Neural progenitor cell (in vitro differentiated cells): ENCODE results near the gene PTPRU. TPM values are rescaled to one million over a fixed set of nuclear protein-coding genes. Genes with fewer than 3 reads are reported as not detected.
"Not testable (repeated sequence)": the region's sequence is repeated elsewhere in the genome, so short reads cannot be mapped to it uniquely, and the experiment has no call there.

Experiments used
- DNase-seq: peaks from one replicate; pipeline ENCODE4 v3.0.0-alpha.2; 2016; ENCODE audit warnings: low spot score
- H2AFZ ChIP-seq: fragments of 200-600 bp; sonication (generic); replicated peaks from 2 replicates; pipeline ENCODE4 v1.6.1; 2016; ENCODE audit warnings: antibody characterized with exemption
- H3F3A ChIP-seq: fragments of 200-600 bp; sonication (generic); 2 replicates; pipeline ENCODE4 v1.6.1; 2016; ENCODE audit warnings: antibody characterized with exemption, low read depth
- H3K27ac ChIP-seq: fragments of 200-600 bp; sonication (generic); 2 replicates; pipeline ENCODE4 v1.5.1; 2016; ENCODE audit warnings: mild to moderate bottlenecking
- H3K27me3 ChIP-seq: fragments of 200-600 bp; sonication (generic); 2 replicates; pipeline ENCODE4 v1.6.1; 2016; ENCODE audit warnings: mild to moderate bottlenecking, moderate library complexity
- H3K36me3 ChIP-seq: fragments of 200-600 bp; sonication (generic); 2 replicates; pipeline ENCODE4 v1.5.1; 2016
- H3K4me1 ChIP-seq: fragments of 200-600 bp; sonication (generic); 2 replicates; pipeline ENCODE4 v1.6.1; 2016; ENCODE audit warnings: mixed run types
- H3K4me2 ChIP-seq: fragments of 200-600 bp; sonication (generic); 2 replicates; pipeline ENCODE4 v1.6.1; 2016
- H3K4me3 ChIP-seq: fragments of 200-600 bp; sonication (generic); 2 replicates; pipeline ENCODE4 v1.5.1; 2016
- H3K79me2 ChIP-seq: fragments of 200-600 bp; sonication (generic); 2 replicates; pipeline ENCODE4 v1.6.1; 2016; ENCODE audit warnings: low read depth
- H3K9ac ChIP-seq: fragments of 200-600 bp; sonication (generic); 2 replicates; pipeline ENCODE4 v1.6.1; 2016
- H3K9me3 ChIP-seq: fragments of 200-600 bp; sonication (generic); 2 replicates; pipeline ENCODE4 v1.5.1; 2016; ENCODE audit warnings: low read depth
- H4K20me1 ChIP-seq: fragments of 200-600 bp; sonication (generic); 2 replicates; pipeline ENCODE4 v1.6.1; 2016; ENCODE audit warnings: low read depth
- H3K27ac Mint-ChIP-seq: 3 replicates; pipeline ENCODE4 v1.8.0; 2021; ENCODE audit warnings: mixed read lengths
- H3K27me3 Mint-ChIP-seq: 2 replicates; pipeline ENCODE4 v1.8.0; 2022; ENCODE audit warnings: low read depth, mild to moderate bottlenecking, inconsistent platforms, moderate library complexity, mixed read lengths; ENCODE audit not compliant: insufficient read depth
- H3K36me3 Mint-ChIP-seq: 3 replicates; pipeline ENCODE4 v1.8.0; 2021; ENCODE audit warnings: mixed read lengths
- H3K4me1 Mint-ChIP-seq: 3 replicates; pipeline ENCODE4 v1.8.0; 2021; ENCODE audit warnings: mixed read lengths
- H3K4me3 Mint-ChIP-seq: 3 replicates; pipeline ENCODE4 v1.8.0; 2021; ENCODE audit warnings: mild to moderate bottlenecking, moderate library complexity, mixed read lengths
- H3K9me3 Mint-ChIP-seq: 3 replicates; pipeline ENCODE4 v1.8.0; 2020; ENCODE audit warnings: mixed read lengths
- CTCF ChIP-seq: fragments of 200-600 bp; sonication (generic); IDR thresholded peaks from 2 replicates; pipeline ENCODE4 v1.5.1; 2017; ENCODE audit warnings: antibody characterized with exemption, mild to moderate bottlenecking
- EZH2 ChIP-seq: fragments of 200-600 bp; sonication (generic); IDR thresholded peaks from 2 replicates; pipeline ENCODE4 v1.6.1; 2017; ENCODE audit warnings: antibody characterized with exemption, mild to moderate bottlenecking, moderate library complexity
- EZH2phosphoT487 ChIP-seq: fragments of 200-600 bp; sonication (generic); IDR thresholded peaks from 2 replicates; pipeline ENCODE4 v1.6.1; 2017; ENCODE audit warnings: antibody characterized with exemption
- total RNA-seq: library from RNA; depleted of rRNA; stranded (reverse); fragments of >200 nt; gene quantifications from 2 replicates; pipeline ENCODE4 v1.2.3, GENCODE V29; 2015; ENCODE audit warnings: low replicate concordance

Gene PTPRU
- total RNA-seq, 1 donor from 2014 or later: 29.5 TPM

- Histone ChIP-seq H3F3A (peaks cover 25% of the 10 kb centered on the region), H3K9ac (no peak overlapping the region), H3K27me3 (peaks cover 68% of the 10 kb centered on the region), H3K9me3 (no peaks in the 10 kb centered on the region), H3K79me2 (peaks cover 17% of the 10 kb centered on the region), H3K27ac (no peak overlapping the region), H3K4me2 (no peak overlapping the region), H4K20me1 (peaks cover 3% of the 10 kb centered on the region), H3K4me1 (peaks cover 16% of the 10 kb centered on the region), H2AFZ (no peak overlapping the region), H3K4me3 (no peak overlapping the region), H3K36me3 (no peaks in the 10 kb centered on the region)
- Mint-ChIP-seq H3K4me3 (no peak overlapping the region), H3K27me3 (peaks cover 36% of the 10 kb centered on the region), H3K27ac (no peak overlapping the region), H3K9me3 (peaks cover 5% of the 10 kb centered on the region), H3K36me3 (no peaks in the 10 kb centered on the region), H3K4me1 (peaks cover 28% of the 10 kb centered on the region)
- DNase-seq: no peak
- TF ChIP-seq CTCF (no peak), EZH2 (no peak), EZH2phosphoT487 (no peak)
Observed at GRCh38 chr1:29233693-29234092, 2.6 kb upstream of the PTPRU start.

DNA sequence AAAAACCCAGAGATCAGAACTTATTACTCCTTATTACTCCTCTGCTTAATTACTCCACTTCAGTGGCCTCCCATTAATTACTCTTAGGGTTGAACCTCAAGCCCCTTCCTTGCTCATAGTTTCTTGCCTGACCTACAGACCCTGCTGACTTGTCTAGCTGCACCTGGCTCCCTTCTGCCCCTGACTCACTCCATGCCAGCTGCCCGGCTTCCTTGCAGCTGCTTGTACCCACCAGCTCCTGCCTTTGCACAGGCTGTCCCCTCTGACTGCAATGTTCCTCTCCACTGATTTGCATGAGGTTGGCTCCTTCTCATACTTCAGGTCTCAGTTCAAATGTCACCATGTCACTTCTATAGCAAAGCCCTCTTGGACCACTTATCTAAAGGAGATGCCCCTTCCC, 1.9 kb upstream of the PTPRU start:
- no peak for TF ChIP-seq EZH2phosphoT487
- no peak for TF ChIP-seq EZH2
- no peak for TF ChIP-seq CTCF
- peaks cover 11% of the 10 kb centered on the region for H4K20me1 ChIP-seq
- H3K79me2 ChIP-seq: peaks cover 11% of the 10 kb centered on the region
- no peak overlapping the region for H3K4me3 Mint-ChIP-seq
- H3K4me3 ChIP-seq: no peak overlapping the region
- H3K27ac ChIP-seq: no peak overlapping the region
- peaks cover 76% of the 10 kb centered on the region for H3K27me3 ChIP-seq
- DNase-seq: no peak
- H3F3A ChIP-seq: peaks cover 33% of the 10 kb centered on the region
- no peak overlapping the region for H3K9ac ChIP-seq
- H3K4me1 Mint-ChIP-seq: peaks cover 33% of the 10 kb centered on the region
- H3K36me3 Mint-ChIP-seq: no peaks in the 10 kb centered on the region
- peaks cover 5% of the 10 kb centered on the region for H3K9me3 Mint-ChIP-seq
- peaks cover 41% of the 10 kb centered on the region for H3K27me3 Mint-ChIP-seq
- no peak overlapping the region for H2AFZ ChIP-seq
- H3K4me1 ChIP-seq: peaks cover 22% of the 10 kb centered on the region
- no peaks in the 10 kb centered on the region for H3K9me3 ChIP-seq
- H3K36me3 ChIP-seq: no peaks in the 10 kb centered on the region
- no peak overlapping the region for H3K4me2 ChIP-seq
- no peak overlapping the region for H3K27ac Mint-ChIP-seq

DNA sequence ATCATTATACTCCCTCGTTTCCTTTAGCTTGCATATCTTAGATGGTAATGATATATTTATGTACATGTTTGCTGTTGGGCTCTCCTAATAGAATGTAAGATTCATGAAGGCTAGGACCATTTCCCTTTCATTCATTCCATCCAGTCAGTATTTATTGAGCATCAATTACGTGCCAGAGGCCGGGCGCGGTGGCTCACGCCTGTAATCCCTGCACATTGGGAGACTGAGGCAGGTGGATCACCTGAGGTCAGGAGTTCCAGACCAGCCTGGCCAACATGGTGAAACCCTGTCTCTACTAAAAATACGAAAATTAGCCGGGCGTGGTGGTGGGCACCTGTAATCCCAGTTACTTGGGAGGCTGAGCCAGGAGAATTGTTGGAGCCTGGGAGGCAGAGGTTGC, 1.4 kb upstream of the PTPRU start:
- peaks cover 43% of the 10 kb centered on the region for H3K27me3 Mint-ChIP-seq
- not testable (repeated sequence) for H3K27ac Mint-ChIP-seq, H3K36me3 ChIP-seq, H3K9ac ChIP-seq, H3K4me2 ChIP-seq, H2AFZ ChIP-seq, H3K36me3 Mint-ChIP-seq, H3K9me3 ChIP-seq, H3K79me2 ChIP-seq, H3K4me3 Mint-ChIP-seq, H3K9me3 Mint-ChIP-seq, DNase-seq, H3K27ac ChIP-seq, H3K4me3 ChIP-seq
- Histone ChIP-seq H3F3A (peaks cover 36% of the 10 kb centered on the region), H3K27me3 (peaks cover 80% of the 10 kb centered on the region), H4K20me1 (peaks cover 12% of the 10 kb centered on the region), H3K4me1 (peaks cover 22% of the 10 kb centered on the region)
- peaks cover 33% of the 10 kb centered on the region for H3K4me1 Mint-ChIP-seq

GRCh38 chr1:29236712-29237128, 398 bp downstream of the PTPRU start:
- peak overlapping the region; percentile 38 for H2AFZ ChIP-seq
- Mint-ChIP-seq H3K36me3 (no peaks in the 10 kb centered on the region), H3K27ac (peak overlapping the region; percentile 16), H3K4me1 (peaks cover 34% of the 10 kb centered on the region), H3K27me3 (peaks cover 47% of the 10 kb centered on the region), H3K4me3 (peak overlapping the region; percentile 95), H3K9me3 (peaks cover 5% of the 10 kb centered on the region)
- H3K27ac ChIP-seq: no peak overlapping the region
- no peaks in the 10 kb centered on the region for H3K36me3 ChIP-seq
- peak overlapping the region; percentile 66 for H3K4me3 ChIP-seq
- H3K4me1 ChIP-seq: peaks cover 29% of the 10 kb centered on the region
- peaks cover 36% of the 10 kb centered on the region for H3F3A ChIP-seq
- TF ChIP-seq EZH2 (peak; percentile 81), EZH2phosphoT487 (peak; percentile 72), CTCF (no peak)
- peak overlapping the region; percentile 95 for H3K4me2 ChIP-seq
- no peak for DNase-seq
- H3K27me3 ChIP-seq: peaks cover 77% of the 10 kb centered on the region
- H3K79me2 ChIP-seq: peaks cover 6% of the 10 kb centered on the region
- no peak overlapping the region for H3K9ac ChIP-seq
- H3K9me3 ChIP-seq: no peaks in the 10 kb centered on the region
- H4K20me1 ChIP-seq: peaks cover 12% of the 10 kb centered on the region
